NCI-H82 treated with DMSO at 0.1 percent for 48 hours (cell line): ENCODE results near the gene A1CF.
"Not testable (repeated sequence)": the region's sequence is repeated elsewhere in the genome, so short reads cannot be mapped to it uniquely, and the experiment has no call there.

Experiments
- DNase-seq: peaks from one replicate; lab custom pipeline; 2025; ENCODE audit not compliant: unreplicated experiment; lab: John Stamatoyannopoulos, UW

Gene A1CF

GRCh38 chr10:50885097-50885859, at the start of gene A1CF:
A1CF (minus strand) TSS chr10:50885627; CDS start chr10:50859940, 25,687 bp downstream.
- no peak for DNase-seq

GRCh38 chr10:50931948-50932431, 46.6 kb upstream of the A1CF start:
- no peak for DNase-seq

DNA sequence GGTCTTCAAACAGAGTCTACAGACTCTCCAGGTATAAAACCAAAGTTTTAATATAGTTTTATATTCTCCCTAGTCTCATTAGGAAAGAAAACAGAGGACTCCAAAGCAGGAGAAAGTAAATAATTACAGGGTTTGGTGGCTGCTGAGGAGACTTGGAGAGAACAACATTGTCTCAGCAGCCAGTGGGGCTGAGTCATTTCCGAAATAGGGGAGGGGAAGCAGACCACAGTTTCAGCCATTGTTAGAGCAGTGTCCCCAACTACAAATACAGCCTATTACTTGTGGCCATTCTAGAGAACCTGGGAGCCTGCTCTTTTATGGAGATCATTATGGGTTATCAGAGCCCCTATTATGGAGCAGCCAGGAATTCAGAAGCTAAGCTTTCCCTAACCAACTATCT, 44.2 kb upstream of the A1CF start:
- DNase-seq: no peak

GRCh38 chr10:50928190-50928552, 42.7 kb upstream of the A1CF start:
- DNase-seq: no peak

DNA sequence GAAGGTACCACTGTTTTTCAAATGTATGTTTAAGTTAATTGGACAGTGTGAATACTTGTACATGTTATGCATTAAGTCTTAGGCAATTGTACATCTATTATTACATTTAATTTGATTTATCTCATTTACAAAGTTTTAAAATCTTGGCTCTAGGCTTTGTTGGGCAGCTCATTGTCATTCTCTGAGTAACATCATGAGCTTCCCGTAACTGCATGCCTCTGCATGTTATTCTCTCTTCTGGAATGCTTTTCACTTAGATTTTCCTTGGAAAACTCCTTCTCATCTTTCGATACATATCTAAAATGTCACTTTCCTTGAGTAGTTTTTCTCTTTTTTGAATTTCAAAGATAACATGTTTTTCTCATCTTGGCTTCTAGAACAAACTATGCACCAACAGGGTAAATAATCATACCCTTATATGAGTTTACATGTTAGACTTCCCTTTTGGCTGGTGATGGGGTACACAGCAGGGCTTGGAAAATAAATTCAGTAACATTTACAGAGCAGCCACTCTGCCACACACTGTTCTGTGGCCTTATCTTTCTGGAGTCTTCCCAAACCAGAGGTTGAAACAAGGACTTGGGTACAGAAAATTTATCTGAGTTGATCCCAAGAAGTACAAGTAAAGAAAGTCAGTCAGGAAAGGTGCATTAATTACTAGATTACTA, 42.2 kb upstream of the A1CF start:
- DNase-seq: no peak

DNA sequence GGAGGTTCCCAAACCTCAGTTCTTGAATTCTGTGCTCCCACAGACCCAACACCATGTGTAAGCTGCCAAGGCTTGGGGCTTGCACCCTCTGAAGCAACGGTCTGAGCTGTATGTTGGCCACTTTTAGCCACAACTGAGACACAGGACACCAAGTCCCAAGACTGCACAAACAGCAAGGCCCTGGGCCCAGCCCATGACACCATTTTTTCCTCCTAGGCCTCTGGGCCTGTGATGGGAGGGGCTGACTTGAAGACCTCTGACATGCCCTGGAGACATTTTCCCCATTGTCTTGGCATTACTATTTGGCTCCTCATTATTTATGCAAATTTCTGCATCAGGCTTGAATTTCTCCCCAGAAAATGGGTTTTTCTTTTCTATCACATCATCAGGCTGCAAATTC, 38.0 kb upstream of the A1CF start:
- not testable (repeated sequence) for DNase-seq

DNA sequence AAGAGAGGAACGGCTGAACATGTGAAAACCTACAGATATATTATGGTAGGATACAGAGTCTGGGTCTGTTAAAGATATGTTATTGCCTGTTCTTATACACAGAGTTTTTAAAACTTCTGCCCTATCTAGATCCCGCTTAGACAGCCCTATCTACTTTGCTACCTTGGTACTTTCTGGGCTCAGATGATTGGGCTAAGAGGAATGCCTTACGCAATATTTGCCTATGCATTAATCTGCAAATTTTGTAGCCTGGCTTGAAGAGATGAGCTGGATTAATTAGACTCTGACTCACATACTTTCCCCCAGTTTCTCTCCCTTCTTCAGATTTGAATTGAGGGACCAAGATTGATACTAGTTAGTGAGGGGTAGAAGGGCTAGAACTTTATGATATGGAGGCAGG, 33.6 kb upstream of the A1CF start:
- no peak for DNase-seq

- no peak for DNase-seq
These were observed 33.1 kb upstream of the A1CF start for GRCh38 chr10:50918529-50918928.

DNA sequence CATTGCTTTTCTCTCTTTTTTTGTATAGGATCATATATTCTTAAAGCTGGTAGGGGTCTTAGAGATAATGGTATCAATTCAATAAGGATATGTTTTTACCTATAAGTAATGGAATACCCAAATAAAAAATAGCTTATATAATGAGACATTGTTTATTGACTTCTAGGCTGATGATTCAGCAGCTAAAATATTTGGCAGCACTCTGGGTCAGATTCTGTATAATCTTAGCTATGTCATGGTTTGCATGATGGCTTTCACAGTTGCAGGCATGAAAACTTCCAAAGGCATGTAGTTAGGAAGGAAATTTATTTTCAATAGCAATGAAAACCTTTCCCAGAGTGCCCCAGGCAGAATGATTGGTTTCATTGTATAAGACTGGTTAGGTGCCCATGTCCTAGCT, 32.1 kb upstream of the A1CF start:
- no peak for DNase-seq

GRCh38 chr10:50909334-50910014, 24.0 kb upstream of the A1CF start:
- no peak for DNase-seq

GRCh38 chr10:50908366-50908765, 22.9 kb upstream of the A1CF start:
- DNase-seq: no peak

DNA sequence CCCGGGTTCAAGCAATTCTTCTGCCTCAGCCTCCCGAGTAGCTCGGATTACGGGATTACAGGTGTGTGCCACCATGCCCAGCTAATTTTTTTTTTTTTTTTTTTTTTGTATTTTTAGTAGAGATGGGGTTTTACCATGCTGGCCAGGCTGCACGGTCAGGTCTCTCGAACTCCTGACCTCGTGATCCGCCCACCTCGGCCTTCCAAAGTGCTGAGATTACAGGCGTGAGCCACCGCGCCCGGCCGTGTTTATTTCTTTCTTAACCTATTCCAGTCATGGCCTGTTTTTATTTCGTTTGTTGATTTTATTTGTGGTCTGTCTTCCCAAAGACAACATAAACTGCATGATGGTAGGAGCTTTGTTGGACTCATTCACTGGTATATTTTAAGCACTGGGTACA, 20.4 kb upstream of the A1CF start:
- DNase-seq: not testable (repeated sequence)

- no peak for DNase-seq
These were observed 11.3 kb upstream of the A1CF start for GRCh38 chr10:50896721-50897120.

DNA sequence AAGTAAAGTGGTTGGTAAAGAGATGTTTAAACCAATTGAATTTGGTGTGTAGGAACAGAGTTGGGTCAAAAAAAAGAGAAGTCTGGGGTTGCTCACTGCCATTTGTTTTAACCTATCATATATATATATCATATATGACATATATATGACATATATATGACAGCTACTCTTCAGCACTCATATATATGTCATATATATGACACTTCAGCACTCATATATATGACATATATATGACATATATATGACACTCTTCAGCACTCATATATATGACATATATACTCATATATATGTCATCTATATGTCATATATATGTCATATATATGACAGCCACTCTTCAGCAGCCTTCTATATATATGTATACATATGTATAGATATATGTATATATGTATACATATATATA, 8.9 kb upstream of the A1CF start:
- no peak for DNase-seq

- no peak for DNase-seq
These were observed 7.0 kb upstream of the A1CF start for GRCh38 chr10:50892467-50892866.

DNA sequence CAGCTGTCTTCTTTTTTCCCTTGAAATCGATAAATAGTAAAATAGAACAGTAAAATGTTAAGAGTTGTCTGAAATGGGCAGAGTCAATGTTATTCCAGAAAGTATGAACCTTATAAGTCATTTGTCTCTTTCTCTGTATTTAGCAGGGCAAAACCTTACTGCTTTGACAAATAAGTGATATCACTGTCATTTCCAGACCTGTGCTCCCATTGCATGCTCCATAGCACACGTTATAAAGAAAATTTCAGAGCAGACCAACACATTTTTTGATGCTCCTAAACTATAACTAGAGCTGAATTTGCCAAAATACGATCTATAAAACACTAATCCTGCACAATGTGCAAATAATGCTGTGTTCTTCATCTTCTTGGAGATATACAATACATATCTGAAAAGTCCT, 1.1 kb downstream of the A1CF start:
- no peak for DNase-seq

GRCh38 chr10:50883629-50884028, 1.8 kb downstream of the A1CF start:
- no peak for DNase-seq

DNA sequence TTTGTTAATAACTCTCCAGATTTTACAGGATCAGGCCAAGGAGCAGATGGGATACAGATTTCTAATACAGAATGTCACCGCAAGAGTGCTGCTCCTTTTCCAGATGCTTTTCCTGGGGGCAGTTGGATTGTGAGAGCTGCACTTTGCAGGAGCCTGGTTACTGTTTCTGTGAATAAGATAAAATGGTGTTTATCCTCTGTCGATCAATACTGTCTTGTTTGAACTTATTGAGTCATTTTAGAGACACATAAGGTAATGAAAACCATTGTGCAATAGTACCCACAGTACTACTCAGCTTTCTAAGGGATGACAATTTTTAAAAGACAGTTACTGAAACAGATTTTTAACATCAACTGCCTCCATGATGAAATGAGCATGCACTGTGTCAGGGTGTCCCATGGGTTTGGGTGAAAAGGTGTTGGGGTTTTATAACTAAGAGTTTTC, 2.9 kb downstream of the A1CF start:
- no peak for DNase-seq

GRCh38 chr10:50881046-50881445, 4.4 kb downstream of the A1CF start:
- not testable (repeated sequence) for DNase-seq

DNA sequence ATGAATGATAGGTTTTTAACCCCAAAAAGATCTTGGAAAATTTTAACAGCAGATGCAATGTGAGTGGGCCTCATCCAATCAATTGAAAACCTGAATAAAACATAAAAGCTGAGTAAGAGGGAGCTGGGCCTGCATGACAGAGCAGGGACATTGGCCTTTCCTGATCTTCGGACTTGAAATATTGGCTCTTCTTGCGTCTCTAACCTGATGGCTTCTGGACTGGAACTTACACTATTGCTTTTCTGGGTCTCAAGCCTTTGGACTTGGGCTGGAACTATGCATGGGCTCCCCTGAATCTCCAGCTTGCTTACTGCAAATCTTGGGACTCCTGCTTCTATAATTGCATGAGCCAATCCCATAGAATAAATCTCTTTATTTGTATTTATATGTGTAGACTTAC, 9.0 kb downstream of the A1CF start:
- DNase-seq: no peak

DNA sequence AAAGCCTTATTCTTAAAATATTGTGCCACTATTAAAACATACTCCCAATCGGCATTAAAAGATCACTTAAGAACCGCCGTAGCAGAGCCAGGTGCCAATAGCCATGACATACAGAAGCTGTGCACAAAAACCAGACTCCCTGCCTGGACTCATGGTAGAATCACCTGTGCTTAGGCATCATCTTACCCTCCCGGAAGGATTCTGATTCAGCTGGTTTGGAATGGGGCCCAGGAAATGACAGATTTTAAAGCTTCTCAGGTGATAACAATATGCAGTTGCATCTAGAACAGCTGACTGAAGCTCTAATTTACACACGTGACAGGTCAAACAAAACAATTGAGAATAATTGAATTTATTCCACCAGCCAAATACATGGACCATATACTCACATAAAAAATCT, 10.7 kb downstream of the A1CF start:
- no peak for DNase-seq

DNA sequence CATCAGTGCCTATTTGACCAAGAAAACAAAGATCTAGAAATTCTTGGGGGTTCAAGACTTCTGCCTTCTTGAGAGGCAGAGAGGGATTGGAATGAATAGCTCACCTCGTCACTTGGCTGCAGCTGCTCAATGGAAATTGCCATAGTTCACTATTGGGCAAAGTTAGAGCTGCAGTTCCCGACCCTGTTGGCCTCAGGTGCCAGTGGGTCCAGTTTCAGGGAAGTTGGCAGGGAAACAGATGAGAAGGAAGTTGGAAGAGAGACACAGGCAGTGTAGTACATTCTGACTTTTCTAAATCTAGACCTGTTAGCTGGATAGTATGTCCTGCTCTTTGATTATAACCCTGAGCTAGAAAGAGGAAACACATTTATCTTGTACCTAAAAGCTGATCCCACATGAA, 19.1 kb downstream of the A1CF start:
- no peak for DNase-seq
